ENCODE data around the gene EEF1AKMT3.
"Not testable (repeated sequence)": the region's sequence is repeated elsewhere in the genome, so short reads cannot be mapped to it uniquely, and the experiment has no call there.

Gene EEF1AKMT3

DNA sequence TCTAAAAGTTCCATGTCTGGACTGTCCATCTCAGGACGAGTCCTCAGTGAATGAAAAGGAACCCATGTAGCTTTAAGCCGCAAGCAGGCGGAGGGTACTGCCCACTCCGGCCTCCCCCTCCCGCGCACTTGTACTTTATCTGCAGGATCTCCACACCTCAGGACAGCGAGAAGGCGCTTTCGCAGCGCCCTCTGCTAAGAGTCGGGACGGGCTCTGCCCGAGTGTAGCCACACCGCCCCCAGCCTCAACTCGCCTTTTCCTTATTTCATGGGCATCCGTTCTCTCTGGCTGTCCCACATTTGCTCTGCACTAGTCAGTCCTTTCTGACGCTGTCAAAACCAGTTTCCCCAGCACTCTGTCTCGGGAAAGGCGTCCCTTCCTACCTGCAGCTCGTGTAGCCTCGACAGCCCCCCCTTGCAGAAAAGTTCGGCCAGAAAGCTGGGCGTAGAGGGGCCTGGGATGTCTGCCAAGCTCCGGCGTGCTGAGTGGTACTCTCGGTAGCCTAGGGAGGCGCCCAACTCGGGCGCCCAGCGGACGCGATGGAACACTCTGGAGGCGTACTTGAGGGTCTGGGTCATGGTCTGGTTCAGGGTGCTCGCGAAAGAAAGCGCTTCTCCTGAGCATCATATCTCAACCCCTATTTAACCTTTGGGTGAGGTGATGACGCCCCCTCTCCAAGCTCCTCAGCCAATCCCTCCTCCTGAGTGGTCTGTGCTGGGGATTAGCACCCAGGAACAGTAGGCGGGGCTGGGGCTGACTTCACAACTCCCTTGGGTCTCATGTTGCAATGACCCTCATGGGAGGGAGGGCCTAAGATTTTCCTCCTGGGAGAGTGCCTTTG is 5.7 kb upstream of the EEF1AKMT3 start, which contains the start of gene CYP27B1:
TSS of gene CYP27B1 (minus strand) at position 615 of the 841 bp plus-strand sequence. CDS start at position 578, 37 bp downstream.
- DNase-seq = peak; percentile 42

DNA sequence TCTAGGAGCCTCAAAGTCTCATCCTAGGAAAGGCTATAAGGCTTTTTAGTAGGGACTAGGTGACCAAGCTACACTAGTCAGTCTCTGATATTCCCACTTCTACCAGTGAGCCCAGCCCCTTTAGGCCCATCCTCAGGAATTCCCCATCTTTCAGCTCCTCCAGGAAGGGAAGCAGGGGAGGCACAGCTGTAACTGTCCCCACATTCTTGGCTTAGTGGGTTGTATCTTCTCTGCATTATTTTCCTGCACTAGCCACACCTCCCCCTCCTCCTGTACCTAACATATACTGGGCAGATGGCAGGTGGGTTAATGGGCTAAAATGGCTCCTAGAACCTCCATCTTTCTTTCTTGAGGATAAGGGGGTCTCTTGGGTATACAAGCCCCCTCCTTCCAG is 5.1 kb upstream of the EEF1AKMT3 start:
- no peak for DNase-seq

DNA sequence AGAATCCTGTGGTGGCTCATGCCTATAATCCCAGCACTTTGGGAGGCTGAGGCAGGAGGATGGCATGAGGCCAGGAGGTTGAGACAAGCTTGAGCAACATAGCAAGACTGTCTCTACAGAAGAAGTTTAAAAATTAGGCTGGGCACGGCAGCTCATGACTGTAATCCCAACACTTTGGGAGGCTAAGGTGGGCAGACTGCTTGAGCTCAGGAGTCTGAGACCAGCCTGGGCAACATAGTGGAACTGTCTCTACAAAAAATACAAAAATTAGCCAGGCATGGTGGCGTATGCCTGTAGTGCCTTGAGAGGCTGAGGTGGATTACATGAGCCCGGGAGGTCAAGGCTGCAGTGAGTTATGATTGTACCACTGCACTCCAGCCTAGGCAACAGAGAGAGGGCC is 4.5 kb upstream of the EEF1AKMT3 start:
- no peak for DNase-seq

DNA sequence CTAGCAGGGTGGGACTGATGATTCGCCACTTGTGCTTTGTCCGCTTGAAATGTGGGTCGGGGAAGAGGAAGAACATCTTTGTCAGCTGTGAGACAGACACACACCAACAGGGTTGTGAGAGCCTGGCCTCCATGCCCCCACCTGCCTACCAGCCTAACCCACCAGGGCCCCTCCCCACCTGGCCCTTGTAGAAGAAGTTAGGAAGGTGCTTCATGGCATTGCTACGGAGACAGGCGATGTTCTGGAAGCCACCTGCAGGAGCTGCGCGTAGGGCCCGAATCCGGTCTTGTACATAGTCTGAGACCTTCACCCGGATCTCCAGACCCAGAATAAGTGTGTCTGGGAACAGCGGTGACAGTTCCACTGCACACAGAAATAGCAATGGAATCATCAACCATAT is 2.8 kb upstream of the EEF1AKMT3 start:
- DNase-seq = no peak

DNA sequence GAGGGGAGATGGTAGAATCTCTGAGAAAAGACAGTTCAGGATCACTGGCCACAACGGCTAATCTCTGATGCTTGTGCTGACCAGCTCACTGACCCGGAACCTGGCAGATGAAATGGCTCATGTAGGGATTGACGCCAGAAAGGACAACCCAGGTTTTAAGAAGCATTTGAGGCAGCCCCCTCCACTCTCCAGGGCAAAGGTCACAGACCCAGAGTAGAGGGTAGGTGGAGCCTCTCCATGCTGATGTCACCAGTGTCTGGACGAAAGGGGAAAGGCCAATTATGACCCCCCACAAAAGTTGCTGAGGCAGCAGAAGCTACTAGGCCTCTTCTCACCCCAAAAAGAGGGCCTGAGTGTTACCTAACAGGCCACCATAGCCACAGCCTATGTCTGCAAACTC is 1.7 kb upstream of the EEF1AKMT3 start:
- no peak for DNase-seq

DNA sequence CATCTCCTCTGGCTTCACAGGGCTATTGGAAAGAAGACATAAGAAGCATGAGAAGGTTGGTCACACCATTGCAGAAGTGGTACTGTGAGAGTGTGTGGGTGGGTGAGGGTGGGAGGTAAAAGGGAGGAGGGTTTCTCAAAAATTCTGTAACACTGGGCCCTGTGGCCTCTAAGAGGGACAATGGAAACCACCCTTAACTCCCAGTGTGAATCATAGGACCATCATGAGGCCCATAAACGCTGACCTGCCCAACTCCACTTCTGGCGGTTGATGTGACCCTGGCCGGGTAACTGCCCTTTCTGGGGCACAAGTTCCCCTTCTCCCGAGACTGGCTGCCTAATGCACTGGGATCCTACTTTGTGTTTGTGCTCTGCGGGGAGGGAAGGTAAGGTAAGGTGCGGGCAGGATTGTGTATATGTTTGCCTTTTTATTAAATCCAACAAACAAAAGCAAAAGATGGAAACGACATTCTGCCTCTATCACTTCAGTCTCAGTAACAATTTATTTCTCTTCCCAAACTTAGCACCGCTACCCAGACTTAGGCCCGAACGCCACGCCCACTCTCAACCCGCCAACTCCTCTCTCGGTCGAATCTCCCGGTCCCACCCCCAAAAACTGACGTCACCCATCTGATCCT is 1.1 kb upstream of the EEF1AKMT3 start:
- DNase-seq = peak; percentile 97

DNA sequence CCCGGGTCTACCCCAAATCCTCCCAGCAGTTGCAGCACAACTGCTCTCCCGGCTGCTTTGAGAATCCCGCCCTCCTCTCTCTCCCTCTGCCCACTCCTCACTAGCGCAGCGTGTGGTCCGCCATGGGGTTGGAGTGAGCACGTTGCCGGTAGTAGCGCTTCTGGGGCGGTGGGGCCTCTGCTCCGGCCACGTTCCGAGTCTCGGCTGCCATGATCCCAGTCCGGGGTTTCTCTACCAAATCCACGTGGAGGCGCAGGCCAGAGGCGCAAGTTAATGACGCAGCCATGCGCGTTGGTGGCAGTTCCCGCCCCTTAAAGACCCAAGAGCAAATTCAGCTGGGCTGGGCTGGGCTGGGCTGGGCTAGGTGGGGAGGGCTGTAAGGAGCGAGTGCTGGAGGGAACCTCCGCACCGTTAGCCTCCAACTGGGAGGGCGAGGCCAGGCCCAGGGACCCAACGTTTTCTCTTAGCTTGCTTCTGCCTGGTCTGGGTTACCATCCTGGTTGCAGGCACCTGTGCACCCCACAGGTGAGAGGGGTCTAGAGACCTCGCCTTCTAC is 463 bp upstream of the EEF1AKMT3 start, which contains the start of gene METTL1:
TSS of gene METTL1 (minus strand) at position 233 of the 556 bp plus-strand sequence. CDS start at position 211, 22 bp downstream.
- DNase-seq = peak; percentile 96

DNA sequence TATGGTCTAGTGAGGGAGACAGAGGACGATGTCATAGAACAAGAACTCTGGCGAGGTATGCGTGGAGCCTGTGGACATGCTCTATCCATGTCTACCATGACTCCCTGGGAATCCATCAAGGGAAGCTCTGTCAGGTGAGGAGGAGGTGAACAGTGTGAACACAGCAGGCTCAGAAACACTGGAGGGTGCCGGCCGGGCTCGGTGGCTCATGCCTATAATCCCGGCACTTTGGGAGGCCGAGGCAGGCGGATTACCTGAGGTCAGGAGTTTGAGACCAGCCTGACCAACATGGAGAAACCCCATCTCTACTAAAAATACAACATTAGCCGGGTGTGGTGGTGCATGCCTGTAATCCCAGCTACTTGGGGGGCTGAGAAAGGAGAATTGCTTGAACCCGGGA is 2.2 kb downstream of the EEF1AKMT3 start:
- not testable (repeated sequence) for DNase-seq

DNA sequence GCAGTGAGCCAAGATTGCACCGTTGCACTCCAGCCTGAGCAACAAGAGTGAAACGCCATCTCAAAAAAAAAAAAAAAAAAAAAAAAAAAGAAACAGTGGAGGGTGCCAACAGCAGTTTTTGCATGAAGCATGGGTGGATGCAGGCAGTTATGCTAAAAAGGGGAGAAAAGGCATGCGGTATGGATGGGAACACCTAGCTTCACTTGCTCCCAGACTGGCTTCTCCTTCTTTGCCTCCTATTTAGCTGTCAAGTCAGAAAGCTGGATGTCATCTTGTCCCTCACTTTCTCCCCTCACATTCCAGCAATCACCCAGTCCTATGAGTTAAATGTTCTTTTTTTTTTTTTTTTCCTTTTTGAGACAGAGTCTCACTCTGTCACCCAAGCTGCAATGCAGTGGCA is 2.6 kb downstream of the EEF1AKMT3 start:
- no peak for DNase-seq

DNA sequence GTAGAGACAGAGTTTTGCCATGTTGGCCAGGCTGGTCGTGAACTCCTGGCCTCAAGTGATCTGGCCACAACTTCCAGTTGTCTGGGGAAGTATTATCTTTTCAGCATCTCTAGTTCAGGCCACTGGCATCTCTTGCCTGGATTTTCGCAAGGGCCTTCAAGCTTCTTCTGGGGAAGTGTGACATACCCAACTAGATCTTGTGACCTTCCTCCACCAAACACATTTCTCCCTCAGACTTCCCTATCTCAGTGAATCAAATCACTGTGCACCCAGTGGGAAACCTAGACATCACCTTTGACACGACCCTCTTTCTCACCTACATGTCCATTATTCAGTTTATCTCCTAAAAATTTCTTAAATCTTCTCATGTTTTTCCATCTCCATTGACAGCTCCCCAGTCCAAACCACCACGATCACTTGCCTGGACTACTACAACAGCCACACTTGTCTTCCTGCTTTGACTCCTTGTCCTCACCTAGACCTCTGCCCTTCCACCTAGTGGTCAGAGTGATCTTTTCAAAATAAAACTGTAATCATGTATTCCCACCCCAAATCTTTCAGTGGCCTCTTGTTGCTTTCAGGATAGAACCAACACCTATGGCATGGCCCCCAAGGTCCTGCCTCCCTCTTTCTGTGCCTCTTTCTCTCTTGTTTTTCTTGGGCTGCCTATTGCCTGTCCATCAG is 3.3 kb downstream of the EEF1AKMT3 start:
- no peak for DNase-seq

DNA sequence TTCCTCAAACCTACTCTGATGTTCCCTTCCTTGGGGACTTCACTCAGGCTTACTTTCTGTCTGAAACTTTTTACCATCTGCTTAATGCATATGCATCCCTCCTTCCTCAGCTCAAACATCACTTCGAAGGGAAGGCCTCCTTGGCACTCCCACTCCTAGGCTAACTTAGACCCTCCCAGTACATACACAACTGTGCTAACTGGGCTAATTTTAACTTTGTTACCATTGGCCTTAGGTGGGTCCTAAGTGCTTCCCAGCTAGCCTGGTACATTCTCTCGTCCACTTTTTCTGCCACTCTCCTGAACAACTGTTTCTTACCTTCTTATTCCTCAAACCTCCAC is 3.8 kb downstream of the EEF1AKMT3 start:
- no peak for DNase-seq

DNA sequence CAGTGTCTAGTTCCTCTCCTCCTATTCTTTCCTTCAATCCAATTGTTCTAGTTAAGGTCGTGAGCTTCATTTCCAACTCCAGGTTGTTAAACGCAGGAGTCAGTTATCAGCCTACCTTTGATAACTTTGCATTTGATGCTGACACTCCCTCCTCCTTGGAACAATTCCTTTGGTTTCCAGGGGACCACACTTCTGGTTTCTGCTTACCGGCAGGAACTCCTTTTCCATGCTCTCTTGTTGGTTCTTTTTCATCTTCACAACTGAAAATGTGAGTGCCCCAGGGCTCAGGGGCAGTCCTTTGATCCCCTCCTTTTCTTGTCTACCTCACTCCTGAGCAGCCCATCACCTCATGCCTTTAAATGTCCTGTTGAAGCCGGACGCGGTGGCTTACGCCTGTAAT is 5.0 kb downstream of the EEF1AKMT3 start:
- DNase-seq = no peak

DNA sequence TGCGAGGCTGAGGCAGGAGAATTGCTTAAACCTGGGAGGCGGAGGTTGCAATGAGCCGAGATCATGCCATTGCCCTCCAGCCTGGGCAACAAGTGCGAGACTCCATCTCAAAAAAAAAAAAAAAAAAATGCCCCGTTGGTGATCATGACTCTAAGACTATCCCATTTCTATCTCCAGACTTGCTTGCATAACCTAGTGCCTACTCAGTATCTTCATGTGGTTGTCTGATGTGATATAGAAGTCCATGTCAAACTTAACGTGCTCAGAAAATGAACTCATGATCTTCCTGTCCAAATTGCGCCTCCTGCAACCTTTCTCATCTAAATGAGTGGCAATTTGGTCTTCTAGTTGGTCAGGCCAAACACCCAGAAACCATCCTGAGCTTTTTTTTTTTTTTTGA is 5.5 kb downstream of the EEF1AKMT3 start:
- DNase-seq = no peak

DNA sequence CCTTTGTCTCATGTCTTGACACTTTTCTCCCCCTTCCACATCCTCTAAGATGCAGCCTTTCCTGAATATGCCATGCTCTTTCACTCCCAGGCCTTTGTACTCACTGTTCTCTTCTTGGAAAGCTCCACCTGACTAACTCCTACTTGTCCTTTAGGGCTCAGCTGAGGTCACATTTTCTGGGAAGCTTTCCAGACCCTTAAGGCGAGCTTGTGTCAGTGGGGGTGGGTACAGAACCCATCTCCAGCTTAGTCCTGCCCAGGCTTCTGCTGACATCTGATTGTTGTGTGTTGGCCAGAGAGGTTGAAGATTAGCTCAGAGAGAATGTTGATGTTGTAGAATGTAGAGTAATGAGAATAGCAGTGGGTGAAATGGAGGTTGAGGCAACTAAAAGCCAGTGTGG is 7.3 kb downstream of the EEF1AKMT3 start:
- no peak for DNase-seq

DNA sequence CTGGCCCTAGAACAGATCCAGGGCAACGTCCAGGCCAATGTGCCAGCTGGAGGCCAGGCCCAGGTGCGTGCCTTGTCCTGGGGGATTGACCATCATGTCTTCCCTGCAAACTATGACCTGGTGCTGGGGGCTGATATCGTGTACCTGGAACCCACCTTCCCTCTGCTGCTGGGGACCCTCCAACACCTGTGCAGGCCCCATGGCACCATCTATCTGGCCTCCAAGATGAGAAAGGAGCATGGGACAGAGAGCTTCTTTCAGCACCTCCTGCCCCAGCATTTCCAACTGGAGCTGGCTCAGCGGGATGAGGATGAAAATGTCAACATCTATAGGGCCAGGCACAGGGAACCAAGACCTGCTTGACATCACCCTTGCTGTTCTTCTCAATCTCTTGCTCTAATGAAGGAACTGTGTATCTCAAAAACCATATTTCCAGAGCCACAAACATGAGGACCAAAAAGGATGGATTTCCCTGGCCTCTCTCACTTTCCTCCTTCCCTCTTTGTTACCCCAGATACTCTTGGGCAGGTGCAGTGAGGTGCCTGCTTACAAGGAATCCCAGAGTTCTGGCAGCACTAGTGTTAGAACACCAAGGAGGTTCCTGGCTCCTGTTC is 8.0 kb downstream of the EEF1AKMT3 start:
- DNase-seq = no peak

DNA sequence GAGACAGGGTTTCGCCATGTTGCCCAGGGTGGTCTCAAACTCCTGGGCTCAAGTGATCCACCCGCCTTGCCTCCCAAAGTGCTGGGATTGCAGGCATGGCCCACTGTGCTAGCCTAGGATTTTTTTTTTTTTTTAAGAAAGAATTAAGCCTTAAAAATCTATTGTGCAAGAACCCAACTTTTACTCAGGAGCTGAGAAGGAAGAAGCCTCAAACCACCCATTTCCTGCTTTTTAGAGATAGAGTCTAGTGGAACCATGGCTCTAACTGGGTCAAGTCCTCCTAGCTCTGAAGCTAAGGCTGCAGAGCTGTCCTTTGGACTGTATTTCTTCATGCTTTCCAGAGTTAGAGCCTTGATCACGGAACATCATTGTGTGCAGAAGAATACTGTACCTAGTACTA is 8.8 kb downstream of the EEF1AKMT3 start:
- DNase-seq = no peak

DNA sequence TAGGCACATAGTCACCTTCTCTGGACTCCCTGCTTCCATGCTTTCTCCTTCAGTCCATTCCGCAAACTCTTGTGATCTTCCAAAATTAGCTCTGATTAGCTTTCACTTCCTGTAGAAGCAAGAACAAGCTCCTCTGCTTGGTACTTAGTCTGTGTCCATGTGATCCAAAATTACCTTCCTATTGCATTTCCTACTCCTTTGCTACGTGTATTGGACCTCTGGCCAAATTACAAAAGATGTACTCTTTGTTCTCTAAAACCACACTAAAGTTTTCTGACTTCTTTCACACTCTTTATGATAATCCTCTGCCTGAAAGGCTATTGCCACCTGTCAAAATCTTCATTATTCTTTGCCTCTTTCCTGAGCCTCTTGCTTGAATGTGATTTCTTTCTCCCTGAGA is 9.4 kb downstream of the EEF1AKMT3 start:
- DNase-seq = no peak

DNA sequence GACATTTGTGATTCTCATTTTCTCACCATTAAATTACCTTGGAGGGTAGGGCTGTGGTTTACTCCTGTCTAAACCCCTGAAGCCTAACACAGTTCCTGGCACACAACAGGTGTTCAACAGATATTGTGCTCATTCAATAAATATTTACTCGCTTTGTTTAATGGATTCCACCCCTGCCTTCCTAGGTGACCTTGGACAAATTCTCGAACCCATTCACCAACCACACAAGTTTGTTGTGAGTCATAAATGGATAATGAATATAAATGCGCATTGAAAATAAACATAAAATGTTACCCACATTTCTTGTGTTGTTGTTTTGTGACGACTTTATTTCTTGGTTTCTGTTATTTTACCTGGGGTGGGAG is 9.8 kb downstream of the EEF1AKMT3 start:
- no peak for DNase-seq

DNA sequence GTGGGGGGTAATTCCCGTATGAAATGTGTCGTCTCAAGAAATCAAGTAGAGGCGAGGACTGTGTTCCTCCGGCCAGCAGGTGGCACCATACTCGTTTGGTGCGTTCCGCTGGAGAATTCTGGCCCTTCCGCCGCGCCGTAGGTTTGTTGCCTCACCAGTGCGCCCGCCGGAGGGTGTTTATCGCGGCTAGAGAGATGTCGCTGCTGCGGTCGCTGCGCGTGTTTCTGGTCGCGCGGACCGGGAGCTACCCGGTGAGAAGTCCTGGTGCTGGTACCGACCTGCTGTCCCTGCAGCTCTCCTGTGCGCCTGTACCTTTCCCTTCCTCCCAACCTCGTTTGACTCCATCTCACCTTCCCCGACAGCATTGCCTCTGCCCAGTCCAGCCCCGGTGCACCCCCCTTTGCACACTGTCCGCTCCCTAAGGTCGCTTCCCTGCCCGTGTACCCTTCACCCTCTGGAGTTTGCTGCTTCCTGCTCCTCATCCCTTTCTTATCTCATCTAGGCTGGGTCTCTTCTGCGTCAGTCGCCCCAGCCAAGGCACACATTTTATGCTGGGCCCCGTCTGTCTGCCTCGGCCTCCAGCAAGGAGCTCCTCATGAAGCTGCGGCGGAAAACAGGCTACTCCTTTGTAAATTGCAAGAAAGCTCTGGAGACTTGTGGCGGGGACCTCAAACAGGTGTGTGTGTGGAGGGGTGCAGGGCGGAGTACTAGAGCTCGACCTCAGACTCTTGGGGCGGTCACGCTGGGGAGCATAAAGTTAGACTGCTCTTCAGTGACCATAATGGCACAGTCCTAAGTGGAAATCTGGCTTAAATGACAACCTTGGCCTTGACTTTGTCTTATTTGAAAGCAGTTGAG is 10.4 kb downstream of the EEF1AKMT3 start, which contains the start of gene TSFM:
TSS of gene TSFM (plus strand) at position 180 of the 858 bp plus-strand sequence. CDS start at position 195, 15 bp downstream.
- peak; percentile 99 for DNase-seq

DNA sequence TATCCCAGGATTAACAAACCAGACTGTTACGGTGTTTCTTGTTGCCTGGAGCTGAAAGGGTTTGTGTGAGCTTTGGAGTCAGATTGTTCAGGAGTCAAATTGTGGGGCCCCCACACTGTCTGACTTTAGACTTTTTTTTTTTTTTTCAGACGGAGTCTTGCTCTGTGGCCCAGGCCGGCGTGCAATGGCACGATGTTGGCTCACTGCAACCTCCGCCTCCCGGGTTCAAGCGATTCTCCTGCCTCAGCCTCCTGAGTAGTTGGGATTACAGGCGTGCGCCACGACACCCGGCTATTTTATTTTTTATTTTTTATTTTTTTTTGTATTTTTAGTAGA is 11.0 kb downstream of the EEF1AKMT3 start:
- no peak for DNase-seq

DNA sequence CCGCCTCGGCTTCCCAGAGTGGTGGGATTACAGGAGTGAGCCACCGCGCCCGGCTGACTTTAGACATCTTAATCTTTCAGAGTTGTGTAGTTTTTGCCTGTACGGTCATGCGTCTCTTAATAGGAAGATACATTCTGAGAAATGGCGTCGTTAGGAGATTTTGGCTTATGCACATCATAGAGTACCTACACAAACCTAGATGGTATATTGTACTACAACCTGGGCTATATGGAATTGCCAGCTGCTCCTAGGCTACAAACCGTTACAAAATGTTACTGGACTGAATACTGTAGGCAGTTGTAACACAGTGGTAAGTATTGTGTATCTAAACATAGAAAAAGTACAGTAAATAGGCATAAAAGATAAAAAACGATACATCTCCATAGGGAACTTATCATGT is 11.4 kb downstream of the EEF1AKMT3 start:
- DNase-seq = no peak

DNA sequence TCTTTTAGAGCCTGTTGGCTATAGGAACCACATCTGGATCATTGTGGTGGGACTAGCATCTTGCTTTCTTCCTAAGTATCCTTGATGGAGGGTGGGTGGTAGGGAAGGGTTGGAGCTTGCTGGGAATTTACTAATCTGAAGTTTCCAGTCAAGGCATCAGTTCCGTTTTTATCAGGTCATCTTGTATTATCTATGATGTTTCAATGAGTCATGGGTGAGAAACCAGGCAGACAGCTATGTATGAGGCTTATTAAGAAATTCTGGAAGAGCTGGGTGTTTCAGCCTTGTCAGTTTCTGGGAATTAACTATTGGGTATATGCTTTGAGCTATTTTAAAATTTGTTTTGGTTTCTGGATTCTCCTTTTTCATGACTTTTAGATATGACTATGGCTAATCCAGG is 21.5 kb downstream of the EEF1AKMT3 start:
- DNase-seq = no peak
